GM18868 (cell line): ENCODE data around the gene MAGEA12.
"Not testable (repeated sequence)": the region's sequence is repeated elsewhere in the genome, so short reads cannot be mapped to it uniquely, and the experiment has no call there.

Source experiments
- ATAC-seq: cut with Tn5 transposase; IDR thresholded peaks from one replicate; pipeline ENCODE4 v1.9.1; 2021; ENCODE audit warnings: mild to moderate bottlenecking, moderate library complexity; ENCODE audit not compliant: unreplicated experiment

The MAGEA12 gene

GRCh38 chrX:152761582-152761981 is 28.0 kb downstream of the MAGEA12 start:
- ATAC-seq = not testable (repeated sequence)

- ATAC-seq = not testable (repeated sequence)
Observed at GRCh38 chrX:152766562-152766961, 33.0 kb downstream of the MAGEA12 start.

- ATAC-seq = not testable (repeated sequence)
Observed at GRCh38 chrX:152769549-152770289, 36.2 kb downstream of the MAGEA12 start, which contains the start of gene MAGEA6. Gene MAGEA6 (minus strand): TSS chrX:152769689. CDS start chrX:152767650, 2,039 bp downstream.

GRCh38 chrX:152787062-152787461 is 53.5 kb downstream of the MAGEA12 start:
- ATAC-seq = peak; percentile 91
